ENCODE results near the gene OR4D5.

The OR4D5 gene

DNA sequence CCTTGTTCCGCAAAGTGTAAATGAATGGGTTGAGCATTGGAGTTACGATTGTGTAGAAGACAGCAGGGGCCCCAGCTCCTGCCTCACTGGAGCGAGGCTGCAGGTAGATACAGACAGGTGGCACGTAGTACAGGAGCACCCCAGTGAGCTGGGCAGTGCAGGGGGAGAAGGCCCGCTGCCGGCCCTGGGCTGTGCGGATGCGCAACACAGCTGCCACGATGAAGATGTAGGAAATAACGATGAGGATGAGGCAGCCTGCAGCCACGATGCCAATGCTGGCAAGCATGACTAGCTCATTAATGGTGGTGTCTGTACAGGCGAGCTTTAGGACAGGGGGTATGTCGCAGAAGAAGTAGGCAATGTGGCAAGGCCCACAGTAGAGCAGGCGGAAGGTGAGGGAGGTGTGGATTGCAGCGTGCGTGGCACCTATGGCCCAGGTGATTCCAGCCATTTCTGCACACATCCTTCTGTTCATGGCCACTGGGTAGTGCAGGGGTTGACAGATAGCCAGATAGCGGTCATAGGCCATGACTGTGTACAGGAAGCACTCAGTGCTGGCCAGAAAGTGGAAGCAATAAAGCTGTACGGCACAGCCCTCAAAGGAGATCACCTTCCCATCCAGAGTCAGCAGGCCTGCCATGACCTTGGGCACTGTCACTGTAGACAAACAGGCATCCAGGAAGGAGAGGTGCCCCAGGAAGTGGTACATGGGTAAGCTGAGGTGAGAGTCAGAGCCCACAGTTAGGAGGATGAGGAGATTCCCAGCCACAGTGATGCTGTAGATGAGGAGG lies 37.5 kb downstream of the OR4D5 start:
- no peak overlapping the region for H3K4me3 ChIP-seq (ENCODE audit: control insufficient read depth, low read depth, low read length)
- DNase-seq (ENCODE audit: low read depth) = no peak
- TF ChIP-seq, protein P1, sequence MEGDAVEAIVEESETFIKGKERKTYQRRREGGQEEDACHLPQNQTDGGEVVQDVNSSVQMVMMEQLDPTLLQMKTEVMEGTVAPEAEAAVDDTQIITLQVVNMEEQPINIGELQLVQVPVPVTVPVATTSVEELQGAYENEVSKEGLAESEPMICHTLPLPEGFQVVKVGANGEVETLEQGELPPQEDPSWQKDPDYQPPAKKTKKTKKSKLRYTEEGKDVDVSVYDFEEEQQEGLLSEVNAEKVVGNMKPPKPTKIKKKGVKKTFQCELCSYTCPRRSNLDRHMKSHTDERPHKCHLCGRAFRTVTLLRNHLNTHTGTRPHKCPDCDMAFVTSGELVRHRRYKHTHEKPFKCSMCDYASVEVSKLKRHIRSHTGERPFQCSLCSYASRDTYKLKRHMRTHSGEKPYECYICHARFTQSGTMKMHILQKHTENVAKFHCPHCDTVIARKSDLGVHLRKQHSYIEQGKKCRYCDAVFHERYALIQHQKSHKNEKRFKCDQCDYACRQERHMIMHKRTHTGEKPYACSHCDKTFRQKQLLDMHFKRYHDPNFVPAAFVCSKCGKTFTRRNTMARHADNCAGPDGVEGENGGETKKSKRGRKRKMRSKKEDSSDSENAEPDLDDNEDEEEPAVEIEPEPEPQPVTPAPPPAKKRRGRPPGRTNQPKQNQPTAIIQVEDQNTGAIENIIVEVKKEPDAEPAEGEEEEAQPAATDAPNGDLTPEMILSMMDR (conservative IDR thresholded peaks at IDR 0.05; ENCODE audit: control insufficient read depth, insufficient read depth, low read depth, low read length) = no peak

DNA sequence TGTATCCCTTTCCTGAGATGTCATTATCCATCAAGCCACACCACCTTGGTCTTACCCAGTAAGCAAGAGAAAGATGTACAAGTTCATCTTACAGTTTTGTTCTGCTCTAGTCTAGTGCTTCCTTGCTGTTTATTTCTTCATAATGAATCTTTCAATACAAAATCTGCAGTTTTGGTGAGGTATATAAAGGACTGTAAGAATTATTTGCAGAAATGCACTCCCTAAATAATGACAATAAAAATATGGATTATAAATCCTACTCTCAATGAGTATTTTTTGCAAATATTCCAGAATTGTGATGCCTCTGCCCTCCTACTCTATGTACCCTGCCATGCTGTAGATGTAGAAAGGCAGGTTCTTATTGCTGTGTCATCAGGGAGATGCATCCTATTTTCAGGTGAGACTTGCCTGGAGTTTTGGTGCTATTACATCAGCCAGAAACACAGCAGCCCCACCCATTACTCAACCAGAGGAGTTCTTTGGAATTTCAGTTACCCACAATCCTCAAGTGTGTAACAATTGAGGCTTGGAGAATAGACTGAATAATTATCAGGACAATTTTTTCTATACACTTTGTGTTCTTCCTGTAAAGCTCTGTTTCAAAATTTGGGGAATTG lies 38.4 kb downstream of the OR4D5 start, which contains the start of gene OR10S1:
TSS of gene OR10S1 (minus strand) at position 51 of the 617 bp plus-strand sequence. CDS start 117 bp downstream, outside the sequence.
- DNase-seq (ENCODE audit: low read depth) = peak; percentile 2
- H3K4me3 ChIP-seq (ENCODE audit: control insufficient read depth, low read depth, low read length) = no peak within 1 kb of the TSS
- TF ChIP-seq, protein P1 (conservative IDR thresholded peaks at IDR 0.05; ENCODE audit: control insufficient read depth, insufficient read depth, low read depth, low read length) = no peak

DNA sequence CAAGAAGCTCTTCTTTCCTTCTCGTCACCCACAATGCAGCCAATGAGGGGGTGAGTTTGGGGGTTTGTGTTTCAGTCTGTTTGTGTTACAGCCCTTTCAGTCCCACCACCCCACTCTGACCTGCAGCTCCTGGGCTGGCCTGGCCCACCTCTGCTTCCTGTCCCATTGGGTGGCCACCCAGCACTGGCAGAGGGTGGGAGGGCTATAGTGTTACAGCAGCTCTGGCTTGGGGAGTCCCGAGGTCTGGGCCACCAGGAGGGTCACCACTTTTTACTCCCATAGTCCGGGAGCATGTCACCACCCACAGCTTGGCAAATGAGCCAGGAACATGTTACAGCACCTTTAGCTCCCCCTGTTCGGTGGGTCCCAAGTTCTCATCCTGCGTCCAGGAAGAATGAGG lies 39.9 kb downstream of the OR4D5 start:
- TF ChIP-seq, protein P1 (conservative IDR thresholded peaks at IDR 0.05; ENCODE audit: control insufficient read depth, insufficient read depth, low read depth, low read length) = no peak
- no peak overlapping the region for H3K4me3 ChIP-seq (ENCODE audit: control insufficient read depth, low read depth, low read length)
- no peak for DNase-seq (ENCODE audit: low read depth)
